K562 (cell line): ENCODE results near the gene THSD8. TPM values are rescaled to one million over a fixed set of nuclear protein-coding genes. Genes with fewer than 3 reads are reported as not detected.

ENCODE experiments used
- ATAC-seq: fragments of 200-7000 bp; cut with Tn5 transposase; 3 replicates; pipeline ENCODE4 v1.9.1; 2020; ENCODE audit warnings: moderate library complexity
- BruUV-seq: library from RNA; stranded (reverse); fragments of 400-500 nt; replicated peaks from 2 replicates; lab custom pipeline; 2021; lab: Mats Ljungman, UMichigan
- CTCF ChIA-PET: fragments of 300-600 bp; formaldehyde crosslinking; extraction: SDS; loops from one replicate; lab custom pipeline; 2021; ENCODE audit warnings: low intra/inter-chr PET ratio; lab: Yijun Ruan, JAX
- POLR2A ChIA-PET: fragments of 300-600, 350-650 bp; sonication (Branson Sonifier 250); formaldehyde crosslinking; extraction: SDS; loops from one replicate; lab custom pipeline; 2021; ENCODE audit warnings: antibody characterized with exemption, inconsistent platforms; lab: Yijun Ruan, JAX
- DNase-seq, 4 experiments: peaks; one replicate each; pipeline versions ENCODE4 v3.0.0 to v3.0.0-alpha.2; 2011 to 2018; ENCODE audit warnings: low spot score in 3 of 4, mixed read lengths in 3 of 4; ENCODE audit errors: extremely low read depth in 1 of 4
- FAIRE-seq: peaks from 2 replicates; lab custom pipeline; 2011; peaks lifted over from hg19 to GRCh38; lab: Jason Lieb, UNC
- H2AFZ ChIP-seq: 2 replicates; pipeline ENCODE4 v1.6.0; 2011; ENCODE audit warnings: low read depth, low read length, control low read depth, inconsistent platforms
- H3K27ac ChIP-seq: fragments of 200-600 bp; 3 replicates; pipeline ENCODE4 v1.8.0; 2011; ENCODE audit warnings: low read depth, mild to moderate bottlenecking, control low read depth, inconsistent platforms, low read length, moderate library complexity, mixed read lengths; ENCODE audit errors: extremely low read depth
- H3K27me3 ChIP-seq, 2 experiments: fragments of 300-600 bp in 1 of 2; 2 replicates in 1 of 2; 3 replicates in 1 of 2; pipeline versions ENCODE4 v1.6.0 to v1.8.0; 2011; ENCODE audit warnings: inconsistent platforms in 2 of 2, low read length in 2 of 2, mild to moderate bottlenecking in 1 of 2, mixed read lengths in 1 of 2, moderate library complexity in 1 of 2; ENCODE audit not compliant: control insufficient read depth in 2 of 2, insufficient read depth in 2 of 2
- H3K36me3 ChIP-seq: fragments of 300-600 bp; 3 replicates; pipeline ENCODE4 v1.8.0; 2011; ENCODE audit warnings: mild to moderate bottlenecking, low read length, inconsistent platforms; ENCODE audit not compliant: control insufficient read depth, insufficient read depth
- H3K4me1 ChIP-seq, 2 experiments: fragments of 200-600 bp in 1 of 2; replicated peaks in 1 of 2; 2 replicates in 1 of 2; 3 replicates in 1 of 2; pipeline versions ENCODE4 v1.5.1 to v1.8.0; 2011; ENCODE audit warnings: inconsistent platforms in 2 of 2, low read length in 2 of 2, mild to moderate bottlenecking in 1 of 2, mixed read lengths in 1 of 2, moderate library complexity in 1 of 2; ENCODE audit not compliant: control insufficient read depth in 2 of 2, insufficient read depth in 2 of 2
- H3K4me2 ChIP-seq: 2 replicates; pipeline ENCODE4 v1.6.1; 2011; ENCODE audit warnings: low read length, control low read depth, inconsistent platforms, mixed read lengths; ENCODE audit not compliant: insufficient read depth
- H3K4me3 ChIP-seq: fragments of 200-600 bp; sonication (generic), shearing (Covaris generic); 2 replicates; pipeline ENCODE4 v1.5.1; 2016; ENCODE audit warnings: control low read depth, inconsistent platforms
- H3K79me2 ChIP-seq: fragments of 200-600 bp; 3 replicates; pipeline ENCODE4 v1.8.0; 2011; ENCODE audit warnings: low read length, inconsistent platforms; ENCODE audit not compliant: control insufficient read depth, insufficient read depth
- H3K9ac ChIP-seq, 2 experiments: 2 replicates each; pipeline versions ENCODE4 v1.6.0 to v1.6.1; 2011; ENCODE audit warnings: low read depth in 2 of 2, low read length in 2 of 2, control low read depth in 1 of 2, inconsistent platforms in 1 of 2, mild to moderate bottlenecking in 1 of 2, mixed read lengths in 1 of 2; ENCODE audit not compliant: insufficient read depth in 1 of 2
- H3K9me1 ChIP-seq: one replicate; pipeline ENCODE4 v1.6.0; 2011; ENCODE audit warnings: inconsistent platforms, mild to moderate bottlenecking, low read length, moderate library complexity; ENCODE audit not compliant: control insufficient read depth, insufficient read depth
- H3K9me3 ChIP-seq: replicated peaks from 2 replicates; pipeline ENCODE4 v1.5.1; 2011; ENCODE audit warnings: low read depth, low read length, inconsistent platforms; ENCODE audit not compliant: control insufficient read depth, insufficient read depth
- H4K20me1 ChIP-seq: replicated peaks from 2 replicates; pipeline ENCODE4 v1.6.1; 2011; ENCODE audit warnings: low read length, inconsistent platforms, mixed read lengths; ENCODE audit not compliant: control insufficient read depth, insufficient read depth
- BCOR ChIP-seq: fragments of 450-650 bp; IDR thresholded peaks from 2 replicates; pipeline ENCODE4 v1.6.1; 2016
- E2F3 ChIP-seq: fragments of 250-450 bp; sonication (Bioruptor Pico); IDR thresholded peaks from 2 replicates; pipeline ENCODE4 v1.4.0; 2020; ENCODE audit warnings: mild to moderate bottlenecking
- FOXK2 ChIP-seq, 2 experiments: fragments of 450-650 bp; IDR thresholded peaks in 1 of 2; conservative IDR thresholded peaks in 1 of 2; 2 replicates each; pipeline ENCODE4 v1.6.1; 2016; ENCODE audit warnings: low read depth in 2 of 2, mild to moderate bottlenecking in 1 of 2
- FUS ChIP-seq: fragments of 200-400 bp; formaldehyde crosslinking; optimal IDR thresholded peaks from 2 replicates; pipeline ENCODE3; 2017; ENCODE audit warnings: low read depth, low read length
- GABPA ChIP-seq: fragments of 200-800 bp; sonication (Bioruptor generic); conservative IDR thresholded peaks from 2 replicates; pipeline ENCODE4 v1.6.1; 2016; ENCODE audit warnings: low read depth, missing genetic modification characterization, missing compliant biosample characterization
- HMG20A ChIP-seq: fragments of 450-650 bp; formaldehyde crosslinking; conservative IDR thresholded peaks from 2 replicates; pipeline ENCODE4 v1.4.0; 2020; ENCODE audit warnings: mild to moderate bottlenecking, mixed read lengths
- KAT7 ChIP-seq: sonication (generic); formaldehyde crosslinking; IDR thresholded peaks from 2 replicates; pipeline ENCODE4 v1.8.0; 2022; ENCODE audit warnings: missing genetic modification reagents, mild to moderate bottlenecking, borderline replicate concordance
- KDM1A ChIP-seq, 2 experiments: fragments of 450-650 bp; IDR thresholded peaks; 2 replicates each; pipeline ENCODE4 v1.6.1; 2016; ENCODE audit warnings: mild to moderate bottlenecking in 2 of 2
- KLF16 ChIP-seq: IDR thresholded peaks from 2 replicates; pipeline ENCODE4 v1.6.1; 2016; ENCODE audit warnings: antibody characterized with exemption
- NR2C2 ChIP-seq, 2 experiments: fragments of 200-800 bp in 1 of 2; sonication (Bioruptor generic) in 1 of 2; sonication (generic) in 1 of 2; formaldehyde crosslinking in 1 of 2; IDR thresholded peaks; 2 replicates each; pipeline versions ENCODE4 v1.6.1 to v1.8.0; 2016 to 2022; ENCODE audit warnings: mild to moderate bottlenecking in 1 of 2, missing compliant biosample characterization in 1 of 2, missing genetic modification characterization in 1 of 2, missing genetic modification reagents in 1 of 2
- PHB ChIP-seq: fragments of 250-450 bp; sonication (Bioruptor Pico); IDR thresholded peaks from 2 replicates; pipeline ENCODE4 v1.5.0; 2021
- POLR2AphosphoS2 ChIP-seq: IDR thresholded peaks from 2 replicates; pipeline ENCODE4 v1.6.1; 2012; ENCODE audit warnings: low read length, improper control_type of control experiment
- PREB ChIP-seq: sonication (generic); formaldehyde crosslinking; IDR thresholded peaks from 2 replicates; pipeline ENCODE4 v1.8.1; 2023; ENCODE audit warnings: mild to moderate bottlenecking, missing genetic modification reagents
- ZC3H4 ChIP-seq: sonication (generic); formaldehyde crosslinking; IDR thresholded peaks from 2 replicates; pipeline ENCODE4 v1.9.0; 2021; ENCODE audit warnings: missing genetic modification reagents, borderline replicate concordance
- ZNF133 ChIP-seq: fragments of 250-450 bp; sonication (Bioruptor Pico); IDR thresholded peaks from 2 replicates; pipeline ENCODE4 v1.4.0; 2020; ENCODE audit warnings: mild to moderate bottlenecking
- ZNF512 ChIP-seq: IDR thresholded peaks from 2 replicates; pipeline ENCODE4 v1.6.1; 2016; ENCODE audit warnings: missing genetic modification characterization, missing compliant biosample characterization
- WGBS: fragments of 100-300 bp; shearing (Covaris generic); methylation state at CpG from one replicate; pipeline ENCODE4 v1.1.6; 2016; ENCODE audit warnings: low coverage, mixed read lengths; ENCODE audit not compliant: insufficient coverage; ENCODE audit errors: missing lambda C conversion rate; 5-methylcytosine and 5-hydroxymethylcytosine counted together
- in situ Hi-C: fragments of 300-500 bp; cut with MboI; formaldehyde crosslinking; loops from 4 replicates; pipeline ENCODE4 v1.15.0; 2018; ENCODE audit warnings: inconsistent platforms, mixed read lengths
- intact Hi-C: fragments of 100-400 bp; cut with micrococcal nuclease; formaldehyde crosslinking; loops from 2 replicates; pipeline ENCODE4 v1.14.2; 2022
- polyA plus RNA-seq, 8 experiments: library from polyadenylated mRNA; depleted of rRNA in 4 of 8; stranded (reverse) in 5 of 8; unstranded in 3 of 8; fragments of >200 nt; fragmentation: Nextera tagmentation in 2 of 8; fragmentation: Illumina TruSeq in 1 of 8; extraction: Ambion mirVana in 2 of 8; extraction: Trizol in 1 of 8; gene quantifications; 2 replicates each; pipeline versions ENCODE4 v1.2.1 to v1.2.3, GENCODE V29; 2011 to 2014; ENCODE audit warnings: inconsistent platforms in 1 of 8, missing spikeins in 1 of 8
- total RNA-seq, 7 experiments: library from RNA; depleted of rRNA in 6 of 7; stranded (reverse); fragments of >200 nt in 6 of 7; fragmentation: Illumina TruSeq in 2 of 7; extraction: Trizol in 2 of 7; gene quantifications; 2 replicates each; pipeline versions ENCODE4 v1.2.1 to v1.2.3, GENCODE V29; 2011 to 2021; ENCODE audit warnings: low replicate concordance in 1 of 7

Gene THSD8
- total and polyA plus RNA-seq, 9 of the 15 experiments (the other 6 are each of a cell fraction or from before 2014, with no cell fraction given), result 8.4 to 42.4 (median 19.9) TPM; not detected in 2

- intact Hi-C loops (loop anchor here (10.0 kb wide), 1 partner anchor 230 kb away; no protein-coding TSS in a partner anchor), in situ Hi-C loops (no loop called here)
- WGBS, result 77% methylated on average over 4 of the region's 7 CpGs
- ChIA-PET CTCF (interaction anchor here (0.6 to 1.3 kb wide), 5 partner anchors 9 to 1413 kb away, joined by 3 to 8 read pairs (median 4); partner anchors contain the start of gene HOOK2), POLR2A (interaction anchor here (1.0 to 3.6 kb wide), 6 partner anchors 9 to 125 kb away, joined by 3 to 29 read pairs (median 7); partner anchors contain the start of genes RNASEH2A and THSD8)
- BruUV-seq, result no TSS peak
- ATAC-seq (no peak), FAIRE-seq (no peak), DNase-seq (peak in 1 of 4 experiments; percentile 22)
- Histone ChIP-seq H2AFZ (no peak overlapping the region), H3K9me3 (no peaks in the 10 kb centered on the region), H3K27ac (peak overlapping the region; percentile 89; the same call in 2 of the 3 replicates), H3K4me1 (peaks cover 24 to 66% of the 10 kb centered on the region in 2 experiments), H3K27me3 (no peaks in the 10 kb centered on the region), H4K20me1 (peaks cover 13% of the 10 kb centered on the region; the same call in 1 of the 2 replicates), H3K79me2 (peaks cover 35% of the 10 kb centered on the region), H3K9me1 (no peaks in the 10 kb centered on the region), H3K36me3 (peaks cover 17% of the 10 kb centered on the region; the same call in 2 of the 3 replicates), H3K9ac (peak overlapping the region; percentile 89 to 97), H3K4me2 (peak overlapping the region; percentile 96), H3K4me3 (peak overlapping the region; percentile 83)
- TF ChIP-seq NR2C2 (CRISPR knock-in tag; IDR thresholded peaks at IDR 0.05) (no peak), NR2C2 (tag; IDR thresholded peaks at IDR 0.05) (no peak; the same call in 1 of the 2 replicates), KLF16 (no peak), ZNF512 (0 out of 2 replicates have a peak, but pooled peaks have one; percentile 35), KAT7 (CRISPR knock-in tag) (no peak), PHB (CRISPR knock-in tag) (no peak), E2F3 (CRISPR knock-in tag) (no peak), POLR2AphosphoS2 (no peak), ZC3H4 (CRISPR knock-in tag) (no peak), ZNF133 (CRISPR knock-in tag) (no peak), BCOR (no peak), FOXK2 (conservative IDR thresholded peaks at IDR 0.05 in 1 of 2, IDR thresholded peaks at IDR 0.05 in 1 of 2; ENCODE audit: low read depth in 2 of 2) (0 out of 4 replicates have a peak, but pooled peaks of 1 of the 2 experiments have one; percentile 19), KDM1A (IDR thresholded peaks at IDR 0.05) (no peak), HMG20A (CRISPR knock-in tag) (no peak), GABPA (tag) (no peak), PREB (CRISPR knock-in tag) (no peak), FUS (peak; percentile 1)
These were observed 7.5 kb upstream of the THSD8 start for GRCh38 chr19:12794196-12794941.
